Measurements from ENCODE around the gene SYCP2.
"Not testable (repeated sequence)": the region's sequence is repeated elsewhere in the genome, so short reads cannot be mapped to it uniquely, and the experiment has no call there.

The SYCP2 gene

GRCh38 chr20:59933296-59933848 lies at the start of gene SYCP2:
SYCP2 (minus strand) TSS chr20:59933637; CDS start chr20:59922413, 11,224 bp downstream.
- peak within 1 kb of the TSS; percentile 68 for H3K4me3 ChIP-seq (ENCODE audit: low read depth, low read length)
- no peak for DNase-seq (ENCODE audit: low read depth)

DNA sequence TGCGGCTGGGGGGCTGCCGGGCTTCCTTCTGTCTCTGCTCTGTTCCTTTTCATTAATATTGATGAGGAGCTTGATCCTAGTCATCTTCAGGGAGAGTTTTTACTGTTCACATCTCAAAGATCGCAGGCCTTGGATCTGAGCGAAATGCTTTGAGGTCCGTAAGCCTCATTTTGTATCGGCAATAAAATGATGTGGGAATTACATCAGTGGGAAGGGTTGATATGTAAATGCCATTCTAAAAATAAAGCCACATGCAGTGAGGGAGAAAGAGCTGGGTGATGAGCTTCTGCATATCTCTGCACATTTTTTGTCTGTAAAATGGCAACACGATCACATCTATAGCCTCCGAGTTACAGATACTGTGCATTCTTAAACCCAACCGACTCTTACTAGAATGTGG lies 49.6 kb upstream of the SYCP2 start:
- no peak for DNase-seq (ENCODE audit: low read depth)
- no peak overlapping the region for H3K4me3 ChIP-seq (ENCODE audit: low read depth, low read length)

- no peak for DNase-seq (ENCODE audit: low read depth)
- H3K4me3 ChIP-seq (ENCODE audit: low read depth, low read length): no peak overlapping the region
These were observed 43.6 kb upstream of the SYCP2 start for GRCh38 chr20:59977086-59977485.

DNA sequence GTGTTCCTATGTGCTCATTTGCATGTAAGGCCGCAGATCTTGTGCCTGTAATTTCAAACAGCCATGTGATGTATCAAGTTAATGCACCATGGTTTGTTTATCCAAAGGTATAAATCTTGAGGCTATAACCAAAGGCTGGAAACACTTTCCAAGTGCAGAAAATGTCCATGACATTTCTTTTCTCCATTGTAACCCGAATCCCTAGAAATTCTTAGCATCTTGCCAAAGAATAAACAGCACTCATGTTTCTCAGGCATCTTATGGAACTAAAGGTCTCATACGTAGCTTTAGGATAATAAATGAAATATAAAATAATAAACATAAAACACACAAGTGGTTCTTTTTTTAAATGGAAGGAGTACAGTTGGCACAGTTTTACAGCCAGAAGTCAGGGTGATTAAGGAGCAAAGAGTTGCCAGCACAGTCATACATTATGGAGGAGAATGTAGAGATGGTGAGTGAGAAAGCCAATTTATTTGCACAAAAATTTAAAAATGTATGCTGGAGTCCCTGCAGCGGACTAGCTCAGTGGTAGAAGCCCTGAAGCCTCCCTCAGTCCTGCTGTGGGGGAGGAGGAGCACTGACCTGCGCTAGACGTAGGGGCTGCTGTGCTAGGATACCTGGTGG lies 42.8 kb upstream of the SYCP2 start:
- no peak for DNase-seq (ENCODE audit: low read depth)
- no peak overlapping the region for H3K4me3 ChIP-seq (ENCODE audit: low read depth, low read length)

DNA sequence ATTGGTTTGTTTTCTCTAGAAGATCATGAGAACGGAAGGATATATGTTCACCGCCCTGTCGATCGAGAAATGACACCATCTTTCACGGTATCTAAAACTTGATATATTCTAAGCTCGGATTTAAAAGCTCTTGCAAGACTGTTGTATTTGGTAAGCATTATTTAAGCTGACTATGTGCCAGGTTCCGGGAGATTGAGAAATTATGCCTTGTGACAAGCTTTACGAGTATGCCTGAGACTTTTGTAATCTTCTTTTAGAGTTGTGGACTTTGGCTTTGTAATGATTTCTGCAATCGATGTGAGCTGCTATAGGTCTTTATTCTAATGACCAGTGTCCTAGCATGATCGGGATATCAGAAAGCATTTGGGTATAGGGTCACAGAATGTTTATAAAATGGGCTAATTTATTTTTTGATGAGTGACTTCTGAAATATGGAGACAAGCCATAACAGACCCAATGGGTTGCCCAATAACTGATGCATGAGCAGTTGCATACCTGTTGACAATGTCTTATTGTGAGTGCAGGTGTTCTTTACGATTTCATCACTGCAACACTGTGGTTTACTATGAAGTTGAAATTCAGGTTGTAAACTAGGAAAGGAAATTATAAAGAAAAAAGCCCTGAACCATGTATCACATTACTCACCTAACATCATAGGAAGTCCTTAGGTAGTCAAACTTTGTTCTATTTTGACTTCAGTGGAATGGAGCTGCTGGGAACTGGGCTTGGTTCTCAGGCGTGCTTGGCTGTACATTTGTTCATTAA lies 38.8 kb upstream of the SYCP2 start:
- DNase-seq (ENCODE audit: low read depth): no peak

DNA sequence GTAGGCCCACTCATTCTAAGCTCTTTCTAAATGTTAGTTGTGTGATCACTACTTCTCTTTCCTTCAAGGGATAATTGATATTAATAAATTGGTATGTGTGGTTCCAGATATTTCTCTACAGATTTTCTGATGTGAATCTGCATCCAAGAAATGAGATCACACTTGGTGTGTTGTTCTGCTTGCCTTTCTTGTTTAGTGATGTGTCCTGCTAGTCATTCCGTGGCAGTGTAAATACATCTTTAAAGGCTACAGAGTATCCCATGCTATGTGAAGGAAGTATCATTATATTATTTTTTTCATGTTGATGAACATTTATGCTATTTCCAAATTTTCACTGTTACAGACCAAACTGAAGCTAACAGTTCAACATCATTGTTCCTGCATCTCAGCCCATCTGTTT lies 38.0 kb upstream of the SYCP2 start:
- DNase-seq (ENCODE audit: low read depth): no peak
- H3K4me3 ChIP-seq (ENCODE audit: low read depth, low read length): no peak overlapping the region

More for the DNA sequence above, 38.8 kb upstream of the SYCP2 start:
- no peak overlapping the region for H3K4me3 ChIP-seq (ENCODE audit: low read depth, low read length)

GRCh38 chr20:59966428-59966827 lies 33.0 kb upstream of the SYCP2 start:
- no peak overlapping the region for H3K4me3 ChIP-seq (ENCODE audit: low read depth, low read length)
- no peak for DNase-seq (ENCODE audit: low read depth)

GRCh38 chr20:59962155-59962554 lies 28.7 kb upstream of the SYCP2 start:
- DNase-seq (ENCODE audit: low read depth): no peak
- H3K4me3 ChIP-seq (ENCODE audit: low read depth, low read length): no peak overlapping the region

- no peak overlapping the region for H3K4me3 ChIP-seq (ENCODE audit: low read depth, low read length)
- DNase-seq (ENCODE audit: low read depth): no peak
These were observed 28.0 kb upstream of the SYCP2 start for GRCh38 chr20:59961423-59961822.

- DNase-seq (ENCODE audit: low read depth): no peak
- no peak overlapping the region for H3K4me3 ChIP-seq (ENCODE audit: low read depth, low read length)
These were observed 25.2 kb upstream of the SYCP2 start for GRCh38 chr20:59958626-59959025.

DNA sequence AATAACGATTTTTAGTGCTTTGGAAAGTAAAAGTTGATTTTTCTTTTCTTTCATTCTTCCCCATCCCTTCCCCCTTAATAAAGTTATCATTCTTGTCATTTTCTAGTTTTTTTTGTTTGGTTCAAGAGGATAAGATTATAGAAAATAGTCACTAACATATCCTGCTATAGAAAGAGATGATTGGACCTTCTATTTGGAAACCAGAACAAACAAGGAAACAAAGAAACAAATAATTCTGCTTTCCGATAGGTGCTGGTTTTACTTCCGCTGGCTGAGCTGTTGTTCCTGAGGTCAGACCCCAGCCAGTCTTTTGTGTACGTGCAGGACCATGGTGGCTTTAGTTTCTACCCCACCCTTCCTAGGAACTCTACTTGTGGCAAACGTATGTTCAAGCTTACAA lies 24.7 kb upstream of the SYCP2 start, which contains the start of gene CDH26:
Gene CDH26, plus strand, starts transcription at position 301 of the 400 bp plus-strand sequence. CDS start 304 bp downstream, outside the sequence.
- DNase-seq (ENCODE audit: low read depth): no peak

DNA sequence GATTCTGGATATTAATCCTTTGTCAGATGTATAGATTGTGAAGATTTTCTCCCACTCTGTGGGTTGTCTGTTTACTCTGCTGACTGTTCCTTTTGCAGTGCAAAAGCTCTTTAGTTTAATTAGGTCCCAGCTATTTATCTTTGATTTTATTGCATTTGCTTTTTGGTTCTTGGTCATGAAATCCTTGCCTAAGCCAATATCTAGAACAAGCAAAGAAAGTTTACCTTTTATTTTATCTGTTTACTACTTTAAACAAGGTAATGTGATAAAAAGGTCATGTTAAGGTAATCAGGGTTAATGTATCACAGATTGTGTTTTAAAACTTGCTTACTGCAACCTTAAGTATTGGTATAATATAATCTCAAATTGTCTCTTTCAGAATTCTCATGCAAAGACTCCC lies 24.1 kb upstream of the SYCP2 start:
- not testable (repeated sequence) for H3K4me3 ChIP-seq (ENCODE audit: low read depth, low read length); DNase-seq (ENCODE audit: low read depth)

More for the DNA sequence above, 24.7 kb upstream of the SYCP2 start, which contains the start of gene CDH26:
- no peak within 1 kb of the TSS for H3K4me3 ChIP-seq (ENCODE audit: low read depth, low read length)

DNA sequence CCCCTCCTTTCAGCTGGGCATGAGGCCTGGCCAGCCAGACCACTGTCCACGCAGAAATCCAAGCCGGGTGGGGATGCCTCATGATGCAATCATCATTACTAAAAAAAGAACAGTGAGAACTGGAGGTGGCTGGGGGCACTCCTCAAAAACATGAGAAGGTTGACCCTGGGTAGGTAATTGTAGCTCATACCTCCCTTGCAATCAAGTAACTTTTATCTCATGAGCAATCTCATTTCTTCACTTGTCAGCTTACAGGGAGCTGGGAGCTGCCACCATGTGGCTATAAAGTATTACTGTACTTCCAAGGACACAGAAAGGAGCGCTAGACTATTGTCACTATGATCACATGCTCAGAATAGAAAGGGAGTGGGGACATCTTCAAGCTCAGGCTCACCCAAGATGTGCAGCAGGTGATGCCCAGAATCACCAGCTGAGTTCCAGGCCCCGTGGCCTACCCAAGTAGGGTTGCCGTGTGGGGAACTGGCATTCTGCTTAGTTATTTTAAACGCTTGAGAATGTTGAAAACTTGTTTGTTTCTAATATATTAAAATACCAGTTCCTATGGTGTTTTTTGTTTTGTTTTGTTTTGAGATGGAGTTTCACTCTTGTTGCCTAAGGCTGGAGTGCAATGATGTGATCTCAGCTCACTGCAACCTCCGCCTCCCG lies 21.8 kb upstream of the SYCP2 start:
- H3K4me3 ChIP-seq (ENCODE audit: low read depth, low read length): no peak overlapping the region
- DNase-seq (ENCODE audit: low read depth): no peak

DNA sequence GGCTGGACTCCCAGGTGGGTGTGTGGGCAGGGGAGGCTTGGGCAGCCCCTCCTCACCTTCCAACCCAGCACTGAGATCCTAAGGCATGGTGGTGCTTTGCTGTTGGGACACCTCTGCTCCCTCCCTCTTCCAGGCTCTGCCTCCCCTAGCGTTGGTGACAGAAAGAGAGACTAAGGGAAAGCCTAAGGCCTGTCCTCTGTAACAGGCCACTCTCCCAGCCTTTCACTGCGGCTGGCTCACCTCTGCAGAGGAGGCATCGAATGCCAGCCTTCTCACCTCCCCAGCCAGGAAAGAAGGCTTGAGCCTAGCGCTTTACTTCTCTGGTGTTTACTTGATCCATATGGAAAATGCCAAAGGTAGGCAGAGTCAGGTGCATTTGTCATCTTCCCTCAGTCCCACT lies 21.3 kb upstream of the SYCP2 start:
- H3K4me3 ChIP-seq (ENCODE audit: low read depth, low read length): no peak overlapping the region
- DNase-seq (ENCODE audit: low read depth): no peak

GRCh38 chr20:59949911-59950310 lies 16.5 kb upstream of the SYCP2 start:
- no peak for DNase-seq (ENCODE audit: low read depth)
- no peak overlapping the region for H3K4me3 ChIP-seq (ENCODE audit: low read depth, low read length)

DNA sequence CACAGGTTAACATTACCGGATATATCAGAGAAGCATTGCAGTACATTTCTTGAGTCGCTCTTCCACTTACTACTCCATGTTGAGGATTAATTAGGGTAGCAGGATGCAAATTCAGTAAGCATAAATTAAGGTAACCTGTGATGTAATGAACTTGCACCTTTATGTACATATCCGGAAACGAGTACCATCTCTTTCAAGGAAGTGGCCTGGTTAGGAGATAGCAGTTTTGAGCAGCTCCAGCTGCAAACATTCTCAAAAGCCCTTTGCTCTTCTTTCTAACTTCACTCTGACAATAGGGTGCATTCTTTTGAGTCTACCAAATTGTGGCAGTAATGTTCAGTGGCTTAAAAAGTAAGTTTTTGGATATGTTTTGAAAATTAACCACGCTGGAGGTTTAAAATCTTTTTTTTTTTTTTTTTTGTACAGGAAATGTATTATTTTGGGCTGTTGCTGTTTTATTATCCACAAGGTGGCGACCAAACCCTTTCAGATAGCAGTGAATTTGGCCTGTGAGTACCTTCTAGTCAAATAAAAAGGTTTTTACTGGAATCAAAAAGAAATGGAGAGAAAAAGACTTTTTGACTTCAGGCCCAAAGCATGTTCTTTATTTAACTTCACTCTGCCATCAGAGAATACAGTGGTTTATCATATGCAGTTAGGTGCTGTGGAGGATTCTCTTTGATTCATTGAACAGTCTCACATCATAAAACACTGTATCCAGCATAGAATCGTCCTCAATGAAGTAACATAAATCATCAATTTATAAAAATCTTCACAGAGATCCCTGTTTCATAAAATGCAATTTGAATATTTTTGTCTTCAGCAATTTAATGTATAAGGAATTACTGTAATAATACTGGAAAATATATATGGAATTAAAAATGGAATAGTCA lies 15.6 kb upstream of the SYCP2 start:
- no peak overlapping the region for H3K4me3 ChIP-seq (ENCODE audit: low read depth, low read length)

DNA sequence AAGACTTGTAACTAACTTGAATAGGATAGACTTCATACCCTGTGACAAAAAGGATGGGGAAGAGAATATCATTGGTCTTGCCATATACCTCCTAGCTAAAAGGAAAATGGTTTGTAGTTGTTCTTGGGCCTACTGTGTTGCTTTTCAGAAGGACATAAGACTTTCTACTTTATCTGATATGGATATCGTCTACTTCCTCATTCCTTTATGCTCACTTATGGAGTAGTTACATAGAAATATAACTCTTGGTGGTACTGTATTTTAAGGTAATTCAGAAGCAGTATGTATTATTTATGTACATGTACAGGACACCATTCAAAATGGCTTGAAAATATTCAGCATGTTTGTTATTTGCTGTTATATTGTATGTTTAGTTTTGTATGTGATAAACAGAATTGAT lies 14.8 kb upstream of the SYCP2 start:
- DNase-seq (ENCODE audit: low read depth): no peak
- H3K4me3 ChIP-seq (ENCODE audit: low read depth, low read length): no peak overlapping the region

More for the DNA sequence above, 15.6 kb upstream of the SYCP2 start:
- DNase-seq (ENCODE audit: low read depth): peak; percentile 18

- no peak for DNase-seq (ENCODE audit: low read depth)
- H3K4me3 ChIP-seq (ENCODE audit: low read depth, low read length): no peak overlapping the region
These were observed 13.9 kb upstream of the SYCP2 start for GRCh38 chr20:59947376-59947775.

DNA sequence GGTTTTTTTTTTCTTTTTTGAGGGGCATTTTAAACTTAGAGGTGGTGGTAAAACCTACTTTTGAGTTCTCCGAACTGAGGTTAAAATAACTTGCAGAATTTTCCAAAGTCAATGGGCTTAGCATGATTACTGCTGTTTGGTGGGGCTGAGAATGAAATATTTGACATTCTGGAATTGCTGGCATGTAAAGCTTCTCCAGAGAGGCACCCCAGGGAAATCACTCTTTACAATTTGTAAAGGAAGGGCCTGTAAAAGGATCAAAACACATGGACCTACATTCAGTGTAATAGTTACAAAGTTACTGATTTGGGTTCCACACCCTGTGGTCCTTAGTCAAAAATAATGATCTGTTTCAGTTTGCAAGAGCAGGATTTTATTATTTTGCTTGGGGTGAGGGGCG lies 12.3 kb upstream of the SYCP2 start:
- no peak overlapping the region for H3K4me3 ChIP-seq (ENCODE audit: low read depth, low read length)
- DNase-seq (ENCODE audit: low read depth): no peak
